HEK293 (cell line): ENCODE results near the gene MCIDAS.

Experiments used
- BCL11A ChIP-seq: fragments of 450-650 bp; formaldehyde crosslinking; IDR thresholded peaks from 2 replicates; pipeline ENCODE4 v1.5.1; 2016; ENCODE audit warnings: low read depth, missing biosample characterization, missing genetic modification characterization
- BCL11B ChIP-seq: fragments of 450-650 bp; formaldehyde crosslinking; IDR thresholded peaks from 2 replicates; pipeline ENCODE4 v1.5.1; 2016; ENCODE audit warnings: low read depth, missing biosample characterization, missing genetic modification characterization
- EGR2 ChIP-seq: fragments of 450-650 bp; formaldehyde crosslinking; IDR thresholded peaks from 2 replicates; pipeline ENCODE4 v1.5.1; 2016; ENCODE audit warnings: low read depth, missing biosample characterization, missing genetic modification characterization
- GLI2 ChIP-seq: fragments of 450-650 bp; formaldehyde crosslinking; IDR thresholded peaks from 2 replicates; pipeline ENCODE4; 2017; ENCODE audit warnings: missing biosample characterization, missing genetic modification characterization, low read depth, borderline replicate concordance
- GLIS1 ChIP-seq: fragments of 450-650 bp; formaldehyde crosslinking; IDR thresholded peaks from 2 replicates; pipeline ENCODE4 v1.5.1; 2016; ENCODE audit warnings: missing biosample characterization, missing genetic modification characterization
- GLIS2 ChIP-seq: fragments of 450-650 bp; formaldehyde crosslinking; IDR thresholded peaks from 2 replicates; pipeline ENCODE4 v1.5.1; 2016; ENCODE audit warnings: missing biosample characterization, missing genetic modification characterization
- KLF8 ChIP-seq: fragments of 450-650 bp; formaldehyde crosslinking; IDR thresholded peaks from 2 replicates; pipeline ENCODE4 v1.5.1; 2016; ENCODE audit warnings: missing biosample characterization, missing genetic modification characterization
- OVOL3 ChIP-seq: fragments of 450-650 bp; formaldehyde crosslinking; IDR thresholded peaks from 2 replicates; pipeline ENCODE4 v1.5.1; 2016; ENCODE audit warnings: missing biosample characterization, missing genetic modification characterization
- PRDM1 ChIP-seq: fragments of 450-650 bp; formaldehyde crosslinking; IDR thresholded peaks from 2 replicates; pipeline ENCODE4; 2016; ENCODE audit warnings: missing biosample characterization, missing genetic modification characterization
- SP7 ChIP-seq: fragments of 450-650 bp; formaldehyde crosslinking; IDR thresholded peaks from 2 replicates; pipeline ENCODE4 v1.5.1; 2016; ENCODE audit warnings: missing biosample characterization, missing genetic modification characterization
- TCF7L2 ChIP-seq: IDR thresholded peaks from 2 replicates; pipeline ENCODE4 v1.6.1; 2011; ENCODE audit warnings: low read depth, mild to moderate bottlenecking, inconsistent platforms, low read length, moderate library complexity, borderline replicate concordance
- ZBTB20 ChIP-seq: fragments of 450-650 bp; formaldehyde crosslinking; IDR thresholded peaks from 2 replicates; pipeline ENCODE4 v1.5.1; 2016; ENCODE audit warnings: missing biosample characterization, missing genetic modification characterization
- ZBTB7A ChIP-seq: fragments of 450-650 bp; formaldehyde crosslinking; IDR thresholded peaks from 2 replicates; pipeline ENCODE4 v1.5.1; 2016; ENCODE audit warnings: low read depth, missing biosample characterization, missing genetic modification characterization
- ZFP37 ChIP-seq: fragments of 450-650 bp; formaldehyde crosslinking; IDR thresholded peaks from 2 replicates; pipeline ENCODE4 v1.5.1; 2016; ENCODE audit warnings: missing biosample characterization, missing genetic modification characterization
- ZNF10 ChIP-seq: fragments of 450-650 bp; formaldehyde crosslinking; IDR thresholded peaks from 2 replicates; pipeline ENCODE4 v1.5.1; 2017; ENCODE audit warnings: missing biosample characterization, missing genetic modification characterization
- ZNF112 ChIP-seq: fragments of 450-650 bp; formaldehyde crosslinking; IDR thresholded peaks from 2 replicates; pipeline ENCODE4 v1.5.0; 2017; ENCODE audit warnings: missing biosample characterization, missing genetic modification characterization
- ZNF114 ChIP-seq: fragments of 450-650 bp; formaldehyde crosslinking; IDR thresholded peaks from 2 replicates; pipeline ENCODE4 v1.5.0; 2017; ENCODE audit warnings: missing biosample characterization, missing genetic modification characterization
- ZNF138 ChIP-seq: fragments of 450-650 bp; formaldehyde crosslinking; IDR thresholded peaks from 2 replicates; pipeline ENCODE4 v1.5.1; 2016; ENCODE audit warnings: missing biosample characterization, missing genetic modification characterization, borderline replicate concordance
- ZNF155 ChIP-seq: fragments of 450-650 bp; formaldehyde crosslinking; IDR thresholded peaks from 2 replicates; pipeline ENCODE4 v1.5.1; 2016; ENCODE audit warnings: missing biosample characterization, missing genetic modification characterization
- ZNF169 ChIP-seq: fragments of 450-650 bp; formaldehyde crosslinking; IDR thresholded peaks from 2 replicates; pipeline ENCODE4 v1.5.1; 2016; ENCODE audit warnings: missing biosample characterization, missing genetic modification characterization
- ZNF174 ChIP-seq: fragments of 450-650 bp; formaldehyde crosslinking; IDR thresholded peaks from 2 replicates; pipeline ENCODE4 v1.5.0; 2017; ENCODE audit warnings: missing biosample characterization, mild to moderate bottlenecking, missing genetic modification characterization
- ZNF175 ChIP-seq: fragments of 450-650 bp; formaldehyde crosslinking; IDR thresholded peaks from 2 replicates; pipeline ENCODE4 v1.5.1; 2016; ENCODE audit warnings: missing biosample characterization, missing genetic modification characterization
- ZNF223 ChIP-seq: fragments of 450-650 bp; formaldehyde crosslinking; IDR thresholded peaks from 2 replicates; pipeline ENCODE4 v1.5.1; 2016; ENCODE audit warnings: missing biosample characterization, missing genetic modification characterization
- ZNF341 ChIP-seq: fragments of 450-650 bp; formaldehyde crosslinking; IDR thresholded peaks from 2 replicates; pipeline ENCODE4; 2016; ENCODE audit warnings: low read depth, missing biosample characterization, missing genetic modification characterization
- ZNF350 ChIP-seq: fragments of 450-650 bp; formaldehyde crosslinking; IDR thresholded peaks from 2 replicates; pipeline ENCODE4 v1.5.0; 2017; ENCODE audit warnings: missing biosample characterization, mild to moderate bottlenecking, missing genetic modification characterization
- ZNF366 ChIP-seq: fragments of 450-650 bp; formaldehyde crosslinking; conservative IDR thresholded peaks from 2 replicates; pipeline ENCODE4 v1.5.1; 2016; ENCODE audit warnings: missing biosample characterization, missing genetic modification characterization
- ZNF433 ChIP-seq: fragments of 450-650 bp; formaldehyde crosslinking; IDR thresholded peaks from 2 replicates; pipeline ENCODE4 v1.5.1; 2016; ENCODE audit warnings: missing biosample characterization, missing genetic modification characterization, low read depth
- ZNF510 ChIP-seq: fragments of 450-650 bp; formaldehyde crosslinking; IDR thresholded peaks from 2 replicates; pipeline ENCODE4 v1.5.1; 2018; ENCODE audit warnings: mild to moderate bottlenecking, missing genetic modification characterization, missing biosample characterization; ENCODE audit not compliant: insufficient replicate concordance
- ZNF530 ChIP-seq: fragments of 450-650 bp; formaldehyde crosslinking; IDR thresholded peaks from 2 replicates; pipeline ENCODE4 v1.5.1; 2016; ENCODE audit warnings: low read depth, missing biosample characterization, missing genetic modification characterization
- ZNF544 ChIP-seq: fragments of 450-650 bp; formaldehyde crosslinking; IDR thresholded peaks from 2 replicates; pipeline ENCODE4 v1.5.0; 2017; ENCODE audit warnings: missing biosample characterization, missing genetic modification characterization
- ZNF624 ChIP-seq: fragments of 450-650 bp; formaldehyde crosslinking; IDR thresholded peaks from 2 replicates; pipeline ENCODE4 v1.5.1; 2017; ENCODE audit warnings: missing biosample characterization, missing genetic modification characterization
- ZNF660 ChIP-seq: fragments of 450-650 bp; IDR thresholded peaks from 2 replicates; pipeline ENCODE4 v1.5.1; 2018; ENCODE audit warnings: missing biosample characterization, mild to moderate bottlenecking, missing genetic modification characterization
- ZNF677 ChIP-seq: fragments of 450-650 bp; IDR thresholded peaks from 2 replicates; pipeline ENCODE4 v1.5.0; 2018; ENCODE audit warnings: missing biosample characterization, mild to moderate bottlenecking, missing genetic modification characterization, moderate library complexity
- ZNF692 ChIP-seq: fragments of 450-650 bp; formaldehyde crosslinking; IDR thresholded peaks from 2 replicates; pipeline ENCODE4 v1.5.1; 2016; ENCODE audit warnings: missing biosample characterization, missing genetic modification characterization
- ZNF776 ChIP-seq: fragments of 450-650 bp; formaldehyde crosslinking; IDR thresholded peaks from 2 replicates; pipeline ENCODE4 v1.5.0; 2017; ENCODE audit warnings: missing biosample characterization, missing genetic modification characterization, borderline replicate concordance
- ZNF785 ChIP-seq: fragments of 450-650 bp; formaldehyde crosslinking; IDR thresholded peaks from 2 replicates; pipeline ENCODE4 v1.5.1; 2016; ENCODE audit warnings: missing biosample characterization, missing genetic modification characterization
- ZNF837 ChIP-seq: fragments of 450-650 bp; formaldehyde crosslinking; IDR thresholded peaks from 2 replicates; pipeline ENCODE4 v1.5.1; 2016; ENCODE audit warnings: missing biosample characterization, missing genetic modification characterization
- ZSCAN16 ChIP-seq: fragments of 450-650 bp; formaldehyde crosslinking; IDR thresholded peaks from 2 replicates; pipeline ENCODE4 v1.5.1; 2016; ENCODE audit warnings: missing biosample characterization, missing genetic modification characterization
- TF ChIP-seq, protein P1 (sequence below): fragments of 450-650 bp; formaldehyde crosslinking; IDR thresholded peaks from 2 replicates; pipeline ENCODE4 v1.5.1; 2016; ENCODE audit warnings: missing biosample characterization, missing genetic modification characterization
- TF ChIP-seq, protein P2 (sequence below): sonication (generic); formaldehyde crosslinking; IDR thresholded peaks from 2 replicates; pipeline ENCODE4 v1.8.1; 2022; ENCODE audit warnings: mild to moderate bottlenecking, moderate library complexity, missing genetic modification reagents

The MCIDAS gene

GRCh38 chr5:55232271-55232984, 5.3 kb upstream of the MCIDAS start (continued):
- TF ChIP-seq PRDM1 (no peak), ZNF174 (tag by site-specific recombination) (no peak), ZNF175 (tag by site-specific recombination) (no peak), ZNF692 (tag by site-specific recombination) (no peak), TCF7L2 (no peak), ZBTB7A (tag by site-specific recombination) (no peak), ZNF114 (tag by site-specific recombination) (no peak), ZNF776 (no peak), ZNF366 (tag by site-specific recombination) (no peak), GLIS1 (tag by site-specific recombination) (no peak), ZNF341 (tag by site-specific recombination) (no peak), ZNF677 (tag by site-specific recombination) (no peak), ZNF510 (no peak), GLIS2 (tag by site-specific recombination) (no peak), ZNF530 (no peak), ZNF112 (tag by site-specific recombination) (no peak), ZNF169 (no peak), ZNF10 (tag by site-specific recombination) (no peak), ZNF433 (no peak), BCL11A (no peak), ZNF350 (no peak), ZNF544 (tag by site-specific recombination) (no peak), BCL11B (no peak), ZNF138 (tag by site-specific recombination) (no peak), GLI2 (tag by site-specific recombination) (no peak), OVOL3 (tag by site-specific recombination) (no peak), ZSCAN16 (tag by site-specific recombination) (no peak), ZNF785 (tag by site-specific recombination) (no peak), ZNF624 (no peak), ZNF660 (tag by site-specific recombination) (0 out of 2 replicates have a peak, but pooled peaks have one; percentile 17), ZNF155 (tag by site-specific recombination) (no peak), EGR2 (tag by site-specific recombination) (0 out of 2 replicates have a peak, but pooled peaks have one; percentile 38), ZFP37 (no peak), SP7 (tag by site-specific recombination) (no peak), ZNF837 (tag by site-specific recombination) (no peak), ZNF223 (no peak), ZBTB20 (tag by site-specific recombination) (peak; percentile 80), KLF8 (tag by site-specific recombination) (no peak)
- TF ChIP-seq, protein P1, sequence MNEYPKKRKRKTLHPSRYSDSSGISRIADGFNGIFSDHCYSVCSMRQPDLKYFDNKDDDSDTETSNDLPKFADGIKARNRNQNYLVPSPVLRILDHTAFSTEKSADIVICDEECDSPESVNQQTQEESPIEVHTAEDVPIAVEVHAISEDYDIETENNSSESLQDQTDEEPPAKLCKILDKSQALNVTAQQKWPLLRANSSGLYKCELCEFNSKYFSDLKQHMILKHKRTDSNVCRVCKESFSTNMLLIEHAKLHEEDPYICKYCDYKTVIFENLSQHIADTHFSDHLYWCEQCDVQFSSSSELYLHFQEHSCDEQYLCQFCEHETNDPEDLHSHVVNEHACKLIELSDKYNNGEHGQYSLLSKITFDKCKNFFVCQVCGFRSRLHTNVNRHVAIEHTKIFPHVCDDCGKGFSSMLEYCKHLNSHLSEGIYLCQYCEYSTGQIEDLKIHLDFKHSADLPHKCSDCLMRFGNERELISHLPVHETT (tag by site-specific recombination): no peak
- TF ChIP-seq, protein P2, sequence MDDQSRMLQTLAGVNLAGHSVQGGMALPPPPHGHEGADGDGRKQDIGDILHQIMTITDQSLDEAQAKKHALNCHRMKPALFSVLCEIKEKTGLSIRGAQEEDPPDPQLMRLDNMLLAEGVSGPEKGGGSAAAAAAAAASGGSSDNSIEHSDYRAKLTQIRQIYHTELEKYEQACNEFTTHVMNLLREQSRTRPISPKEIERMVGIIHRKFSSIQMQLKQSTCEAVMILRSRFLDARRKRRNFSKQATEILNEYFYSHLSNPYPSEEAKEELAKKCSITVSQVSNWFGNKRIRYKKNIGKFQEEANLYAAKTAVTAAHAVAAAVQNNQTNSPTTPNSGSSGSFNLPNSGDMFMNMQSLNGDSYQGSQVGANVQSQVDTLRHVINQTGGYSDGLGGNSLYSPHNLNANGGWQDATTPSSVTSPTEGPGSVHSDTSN (CRISPR knock-in tag): no peak
